Stimulated activated CD4-positive, alpha-beta T cell treated with anti-CD3 and anti-CD28 coated beads, TNF-alpha, amount 100 ng/mL, for 1 hour (primary cell): Measurements from ENCODE around the gene TTC1.

ENCODE experiments used
- DNase-seq, 3 donors: peaks; one replicate each; pipeline ENCODE4 v3.0.0-alpha.2; 2020; ENCODE audit warnings: low read depth in 3 of 3, low spot score in 1 of 3

TTC1 gene

DNA sequence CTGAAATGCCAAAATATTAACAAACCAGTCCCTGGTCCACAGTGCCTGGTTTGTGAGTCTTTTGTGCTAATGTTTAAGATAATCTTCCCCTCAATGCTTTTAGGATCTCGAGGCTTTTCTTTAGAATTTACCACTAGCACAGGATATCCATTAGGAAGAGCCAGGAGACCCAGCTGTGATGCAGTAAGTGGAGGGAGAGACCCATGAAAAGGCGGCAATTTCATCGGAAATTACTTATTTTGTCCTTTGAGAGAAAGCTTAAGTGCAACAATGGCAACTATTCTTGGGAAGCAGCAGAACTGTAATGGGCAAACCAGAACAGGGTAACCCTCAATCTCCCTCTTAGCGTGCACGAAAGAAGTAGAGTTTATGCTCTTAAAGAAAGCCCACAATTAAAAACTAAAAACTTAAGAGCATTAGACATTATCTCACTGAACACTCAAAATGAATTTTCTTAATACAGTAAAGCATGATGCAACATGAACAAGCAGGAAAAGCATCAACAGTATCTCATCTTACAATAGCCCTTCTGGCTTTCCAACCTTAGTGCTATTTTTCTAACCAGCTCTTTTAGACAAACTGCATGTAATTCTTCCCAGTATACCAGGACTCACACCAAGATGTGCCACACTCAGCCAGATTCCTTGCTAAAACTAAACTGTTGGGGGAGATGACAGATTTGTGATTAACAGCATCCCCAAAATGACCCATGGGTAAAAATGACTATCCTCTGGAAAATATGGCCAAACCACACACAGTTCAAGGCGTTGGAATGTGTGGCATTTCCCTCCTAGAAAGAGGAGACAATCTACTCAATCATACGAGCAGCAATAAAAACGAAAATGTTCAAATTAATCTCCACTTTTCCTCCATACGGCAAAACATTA is 73.9 kb downstream of the TTC1 start:
- DNase-seq, result no peak

DNA sequence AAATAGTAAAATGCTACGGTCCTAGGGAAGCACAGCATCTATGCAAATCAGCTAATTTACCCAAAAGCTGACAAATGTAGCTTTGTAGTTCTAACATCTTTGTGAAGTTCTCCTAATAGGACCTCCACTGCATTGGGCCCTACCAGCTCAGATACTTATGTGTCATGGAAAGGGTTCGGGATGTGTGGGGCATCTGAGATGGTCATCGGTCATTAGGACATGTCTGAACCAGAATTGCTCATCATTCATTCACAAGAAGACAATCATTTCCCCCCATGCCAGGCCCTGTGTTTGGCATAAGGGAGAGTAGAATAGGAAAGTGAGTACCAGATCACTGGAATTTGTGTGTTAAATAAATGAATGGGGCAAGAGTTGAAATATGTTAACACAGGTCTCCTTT is 74.6 kb downstream of the TTC1 start:
- no peak for DNase-seq

DNA sequence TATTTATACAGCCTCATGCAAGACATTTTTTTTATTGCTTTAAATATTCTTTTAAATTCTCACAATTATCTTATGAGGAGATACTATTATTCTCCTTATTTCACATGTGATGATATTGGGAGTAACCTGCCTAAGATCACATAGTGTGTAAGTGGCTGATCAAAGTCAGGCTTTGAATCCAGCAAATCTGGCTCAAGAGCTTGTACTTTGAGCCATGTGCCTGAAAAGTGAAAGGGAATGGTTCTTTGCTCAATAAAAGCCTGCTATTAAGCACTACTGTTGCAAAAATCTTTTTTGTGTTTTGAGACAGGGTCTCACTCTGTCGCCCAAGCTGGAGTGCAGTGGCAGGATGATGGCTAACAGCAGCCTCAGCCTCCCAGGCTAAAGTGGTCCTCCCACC is 75.2 kb downstream of the TTC1 start:
- no peak for DNase-seq

DNA sequence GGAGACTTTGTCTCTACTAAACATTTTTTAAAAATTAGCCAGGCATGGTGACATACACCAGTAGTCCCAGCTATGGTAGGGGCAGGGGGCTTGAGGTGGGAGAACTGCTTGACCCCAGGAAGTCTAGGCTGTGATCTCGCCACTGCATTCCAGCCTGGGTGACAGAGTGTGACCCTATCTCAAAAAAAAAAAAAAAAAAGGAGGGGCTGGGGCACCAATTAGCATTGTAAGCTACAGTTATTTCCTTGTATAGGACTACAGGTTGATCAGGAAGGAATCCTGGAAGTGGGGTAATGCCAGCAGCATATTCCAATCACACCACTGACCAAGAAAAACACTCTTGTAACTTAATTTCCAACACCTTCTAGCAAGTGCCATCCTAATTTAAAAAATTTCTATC is 78.3 kb downstream of the TTC1 start:
- DNase-seq, result no peak

DNA sequence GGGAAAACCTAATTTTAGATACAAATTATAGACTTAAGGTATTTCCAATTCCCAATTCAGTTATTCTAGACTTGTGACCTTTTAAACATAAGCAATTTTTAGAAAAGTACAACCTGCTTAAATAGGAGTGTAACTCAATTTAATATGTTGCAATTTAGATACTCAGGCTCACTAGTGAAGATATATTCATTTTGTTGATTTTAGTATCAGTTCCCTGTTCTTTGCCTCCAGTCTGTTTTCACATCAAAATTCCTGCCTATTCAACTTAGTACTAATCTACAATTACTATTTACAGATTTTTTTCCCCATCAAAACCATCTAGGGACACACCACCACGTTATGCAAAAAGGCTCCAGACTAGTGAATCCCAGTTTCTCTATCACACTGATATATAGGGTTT is 79.9 kb downstream of the TTC1 start:
- no peak for DNase-seq

DNA sequence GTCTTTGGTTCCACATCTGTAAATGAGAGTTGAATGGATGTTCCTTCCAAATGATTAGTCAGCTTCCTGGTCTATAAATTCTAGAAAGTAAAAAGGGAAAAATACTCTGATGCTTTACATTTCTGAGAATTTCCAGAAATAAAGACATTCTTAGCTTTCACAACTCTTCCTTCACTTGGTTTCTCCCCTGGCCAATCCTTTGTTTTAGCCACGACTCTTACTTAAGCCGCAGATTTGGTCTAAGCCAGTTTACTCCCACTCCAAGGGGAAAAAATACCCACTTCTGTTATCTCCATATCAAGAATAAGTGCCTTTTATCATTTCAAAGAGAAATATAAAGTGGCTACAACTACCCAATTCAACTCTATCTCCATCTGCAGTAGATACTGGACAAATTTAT is 80.6 kb downstream of the TTC1 start:
- no peak for DNase-seq

DNA sequence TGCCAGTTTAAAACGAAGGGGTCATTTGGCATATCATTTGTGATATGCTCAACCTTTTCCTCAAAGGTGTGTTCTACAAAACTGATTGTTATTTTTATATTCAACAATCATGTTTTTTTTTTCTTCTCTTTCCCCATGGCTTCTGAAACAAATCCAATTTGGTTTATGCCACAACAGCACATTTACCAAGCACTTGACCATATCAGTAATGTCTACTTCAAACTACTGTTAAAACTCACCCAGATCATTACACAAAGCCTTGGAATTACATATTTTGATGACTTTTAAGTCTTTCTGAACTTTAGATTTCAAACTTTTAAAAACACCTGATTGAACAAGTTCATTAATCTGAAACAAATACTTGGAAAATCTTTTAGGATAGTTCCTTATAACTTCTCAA is 81.1 kb downstream of the TTC1 start:
- no peak for DNase-seq

DNA sequence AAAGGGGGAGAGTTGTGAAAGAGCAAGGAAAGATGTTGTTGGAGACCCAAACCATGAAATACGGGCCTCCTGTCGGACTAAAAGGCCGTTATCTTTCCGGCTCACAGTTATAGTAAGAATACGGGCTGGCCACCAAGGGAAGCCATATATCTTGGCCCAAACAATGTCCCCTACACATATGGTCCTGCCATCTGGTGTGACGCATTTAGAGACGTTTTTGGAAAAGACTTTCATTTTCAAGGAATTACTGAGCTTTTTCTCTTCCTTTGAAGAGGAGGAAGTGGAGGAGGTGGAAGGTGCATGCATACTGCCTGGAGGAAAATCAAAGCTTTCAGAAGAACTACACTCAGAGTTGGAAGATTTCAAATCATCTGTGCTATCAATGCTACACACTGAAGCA is 83.6 kb downstream of the TTC1 start:
- no peak for DNase-seq

DNA sequence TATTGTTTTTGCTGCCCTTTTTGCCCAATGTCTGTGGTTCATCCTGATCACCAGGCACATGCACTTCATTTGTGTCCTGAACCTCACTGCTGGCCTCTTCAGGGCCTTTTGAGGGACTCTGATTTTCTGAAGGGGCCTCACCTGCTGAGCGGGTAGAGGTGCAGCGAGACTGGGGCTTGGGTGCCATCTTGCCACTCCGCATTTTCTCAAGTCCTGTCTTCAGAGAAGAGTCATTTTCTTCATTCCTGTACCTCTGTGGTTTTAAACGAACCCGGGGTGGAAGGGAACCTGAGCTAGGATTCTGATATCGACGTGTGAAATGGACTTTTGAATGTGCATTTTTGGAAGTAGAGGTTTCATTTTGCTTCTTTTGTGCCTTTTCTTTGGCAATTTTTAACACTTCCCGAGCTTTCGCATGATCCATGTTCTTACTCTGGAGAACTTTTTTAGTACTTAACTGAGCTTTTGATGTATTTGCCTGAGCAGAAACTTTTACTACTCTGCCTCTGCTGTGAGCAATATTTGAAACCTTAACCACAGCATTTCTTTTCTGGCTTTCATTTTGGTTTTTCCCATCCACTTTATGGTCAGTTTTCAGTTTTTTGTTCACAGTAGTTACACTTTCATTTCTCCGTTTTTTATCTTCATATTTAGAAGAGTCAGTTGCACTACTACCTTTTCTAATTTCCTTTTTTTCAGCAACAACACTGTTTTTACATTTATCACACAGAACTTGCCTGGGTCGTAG is 84.2 kb downstream of the TTC1 start:
- no peak for DNase-seq

DNA sequence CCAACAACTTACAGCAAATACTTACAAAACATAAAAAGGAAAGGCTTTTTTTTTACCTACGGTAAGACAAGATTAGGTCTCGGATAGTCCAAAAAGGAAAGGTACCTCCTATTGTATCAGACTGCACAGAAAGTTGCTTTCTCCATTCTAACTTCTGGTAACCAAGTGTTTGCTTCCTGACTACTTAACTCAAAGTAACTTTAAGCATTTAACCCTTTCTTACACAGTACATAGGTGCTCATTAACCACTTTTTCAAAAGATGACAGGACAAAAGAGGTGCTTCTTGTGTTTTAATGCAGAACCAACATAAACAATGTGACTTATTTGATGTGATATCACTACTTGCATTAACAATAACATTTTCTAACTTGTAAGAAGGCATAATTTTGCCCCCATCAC is 87.2 kb downstream of the TTC1 start:
- DNase-seq, result no peak

DNA sequence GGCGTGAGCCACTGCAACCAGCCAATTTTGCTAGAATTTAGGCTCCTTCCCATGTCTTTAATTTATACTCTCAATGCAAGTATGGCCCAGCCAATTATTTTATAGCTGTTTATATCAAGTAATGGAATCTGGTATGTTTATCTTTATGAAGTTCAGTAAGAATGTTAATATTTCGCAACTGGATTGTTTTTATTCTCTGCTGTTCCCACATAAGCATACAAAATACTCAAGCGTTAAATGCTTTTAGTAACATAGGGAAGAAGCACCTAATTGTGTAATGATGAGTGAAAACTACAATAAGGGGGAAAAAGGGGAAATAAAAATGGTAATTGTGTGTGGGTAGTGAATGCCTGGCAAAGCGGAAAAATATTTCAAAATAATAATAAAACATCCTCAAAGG is 89.1 kb downstream of the TTC1 start:
- no peak for DNase-seq

DNA sequence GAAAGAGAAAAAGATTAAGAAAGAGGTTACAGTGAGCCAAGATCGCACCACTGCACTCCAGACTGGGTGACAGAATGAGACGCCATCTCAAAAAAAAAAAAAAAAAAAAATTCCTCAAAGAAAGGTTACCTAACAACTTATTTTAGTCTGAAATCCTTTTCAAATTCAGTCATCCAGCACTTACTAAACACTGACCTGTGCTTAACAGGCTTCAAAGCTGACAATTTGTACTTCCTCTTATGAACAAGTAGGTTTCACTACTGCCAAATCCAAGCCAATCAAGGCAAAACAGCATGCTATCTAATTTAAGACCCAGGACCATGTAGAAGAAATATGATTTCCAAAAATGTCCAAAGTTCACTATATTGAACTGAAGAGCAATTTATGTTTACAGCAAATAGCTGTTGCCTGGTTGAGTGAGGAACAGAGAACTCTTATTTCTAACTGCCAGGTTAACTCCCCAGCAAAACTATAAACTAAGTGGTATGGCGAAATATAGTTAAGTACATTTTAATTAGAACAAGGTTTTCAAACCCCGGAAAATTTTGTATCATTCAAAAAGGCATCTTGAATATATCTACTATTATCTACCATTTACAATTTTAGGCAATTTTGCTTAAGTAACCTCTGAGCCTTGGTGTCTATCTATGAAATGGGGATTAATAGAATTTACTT is 96.9 kb downstream of the TTC1 start:
- DNase-seq, result no peak

DNA sequence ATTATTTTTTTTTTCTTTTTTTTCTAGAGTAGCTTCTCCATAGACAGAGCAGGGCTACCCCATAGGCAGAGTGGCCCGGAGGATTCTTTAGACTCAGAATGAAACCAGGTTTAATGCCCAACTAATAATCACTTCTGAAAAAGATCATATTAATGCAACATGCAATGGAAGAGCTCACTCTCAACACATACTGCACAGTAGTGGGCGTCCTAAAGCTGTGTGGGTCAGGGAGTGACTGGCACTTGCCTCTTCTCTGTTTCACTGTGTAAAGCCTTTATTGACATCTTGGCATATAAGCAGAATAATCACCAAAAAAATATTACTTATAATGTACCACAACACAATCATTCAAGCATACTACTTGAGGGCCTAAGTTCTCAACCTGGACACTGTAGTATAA is 99.2 kb downstream of the TTC1 start:
- DNase-seq, result no peak
